HG03520 (cell line): ENCODE measurements around the gene SPAG7.
"Not testable (repeated sequence)": the region's sequence is repeated elsewhere in the genome, so short reads cannot be mapped to it uniquely, and the experiment has no call there.

Experiments used
- ATAC-seq: cut with Tn5 transposase; IDR thresholded peaks from one replicate; pipeline ENCODE4 v1.9.1; 2021; ENCODE audit warnings: mild to moderate bottlenecking, moderate library complexity; ENCODE audit not compliant: unreplicated experiment

Gene SPAG7

GRCh38 chr17:4938688-4939545 is 28.7 kb downstream of the SPAG7 start:
- ATAC-seq: no peak

- no peak for ATAC-seq
Observed at GRCh38 chr17:4938069-4938491, 29.5 kb downstream of the SPAG7 start.

- no peak for ATAC-seq
Observed at GRCh38 chr17:4937553-4937952, 30.1 kb downstream of the SPAG7 start.

GRCh38 chr17:4936436-4936835 is 31.2 kb downstream of the SPAG7 start:
- ATAC-seq: no peak

GRCh38 chr17:4935650-4936049 is 32.0 kb downstream of the SPAG7 start:
- no peak for ATAC-seq

- no peak for ATAC-seq
Observed at GRCh38 chr17:4934173-4934979, 33.2 kb downstream of the SPAG7 start.

GRCh38 chr17:4933646-4934045 is 34.0 kb downstream of the SPAG7 start:
- no peak for ATAC-seq

GRCh38 chr17:4932756-4933155 is 34.9 kb downstream of the SPAG7 start:
- ATAC-seq: no peak

GRCh38 chr17:4931963-4932362 is 35.7 kb downstream of the SPAG7 start, which contains the start of gene GP1BA:
Gene GP1BA, plus strand, starts transcription at chr17:4932277. Its CDS starts 328 bp downstream, at chr17:4932605.
- no peak for ATAC-seq

GRCh38 chr17:4928881-4929280 is 38.7 kb downstream of the SPAG7 start:
- no peak for ATAC-seq

- not testable (repeated sequence) for ATAC-seq
Observed at GRCh38 chr17:4926577-4927335, 40.9 kb downstream of the SPAG7 start.

- no peak for ATAC-seq
Observed at GRCh38 chr17:4921320-4921719, 46.3 kb downstream of the SPAG7 start.

- no peak for ATAC-seq
Observed at GRCh38 chr17:4920351-4921048, 47.1 kb downstream of the SPAG7 start.

- no peak for ATAC-seq
Observed at GRCh38 chr17:4919511-4920047, 48.0 kb downstream of the SPAG7 start.

GRCh38 chr17:4914551-4914950 is 53.1 kb downstream of the SPAG7 start:
- ATAC-seq: not testable (repeated sequence)

- no peak for ATAC-seq
Observed at GRCh38 chr17:4913994-4914393, 53.6 kb downstream of the SPAG7 start.
